ENCODE results near the gene CIRBP. TPM values are rescaled to one million over a fixed set of nuclear protein-coding genes. Genes with fewer than 3 reads are reported as not detected.

CIRBP gene
- total and polyA plus RNA-seq, 2 of the 13 experiments (the other 11 are each of a cell fraction or from before 2014, with no cell fraction given) = 133 to 140 TPM

GRCh38 chr19:1283207-1283916, 14.2 kb downstream of the CIRBP start (continued):
- TF ChIP-seq KIAA2018 (CRISPR knock-in tag; IDR thresholded peaks at IDR 0.05; ENCODE audit: borderline replicate concordance) = 0 out of 2 replicates have a peak, but pooled peaks have one; percentile 50
- no peak for TF ChIP-seq ZBTB10 (CRISPR knock-in tag; IDR thresholded peaks at IDR 0.05; ENCODE audit: borderline replicate concordance)
- TF ChIP-seq ZBTB3 (CRISPR knock-in tag; IDR thresholded peaks at IDR 0.05; ENCODE audit: borderline replicate concordance, low read depth) = no peak
- no peak for TF ChIP-seq SAFB2 (CRISPR knock-in tag; IDR thresholded peaks at IDR 0.05; ENCODE audit: borderline replicate concordance, low read depth)
- TF ChIP-seq ZNF7 (CRISPR knock-in tag; IDR thresholded peaks at IDR 0.05) = no peak
- TF ChIP-seq SETDB1 (CRISPR knock-in tag; IDR thresholded peaks at IDR 0.05; ENCODE audit: borderline replicate concordance) = no peak
- 0 out of 2 replicates have a peak, but pooled peaks have one; percentile 38 for TF ChIP-seq ZNF747 (CRISPR knock-in tag; IDR thresholded peaks at IDR 0.05; ENCODE audit: borderline replicate concordance)
- no peak for TF ChIP-seq ZNF703 (CRISPR knock-in tag; IDR thresholded peaks at IDR 0.05; ENCODE audit: borderline replicate concordance)
- TF ChIP-seq IRF2 (CRISPR knock-in tag; IDR thresholded peaks at IDR 0.05) = no peak; the same call in 1 of the 2 replicates
- TF ChIP-seq FOSL2 (CRISPR knock-in tag; IDR thresholded peaks at IDR 0.05) = peak; percentile 31; the same call in 1 of the 2 replicates
- TF ChIP-seq NR2F1 (CRISPR knock-in tag; IDR thresholded peaks at IDR 0.05) = peak; percentile 86 to 89
- peak; percentile 38; the same call in 1 of the 2 replicates for TF ChIP-seq ZBTB4 (CRISPR knock-in tag; IDR thresholded peaks at IDR 0.05; ENCODE audit: borderline replicate concordance)
- peak; percentile 97 for TF ChIP-seq ZBTB7B (CRISPR knock-in tag; IDR thresholded peaks at IDR 0.05)

All from HepG2 (cell line).